Neuron (in vitro differentiated cells): ENCODE measurements around the gene PER1.

Source experiments
- H2AFZ ChIP-seq: one replicate; pipeline ENCODE4 v1.6.1; 2013; ENCODE audit warnings: low read depth, mild to moderate bottlenecking, inconsistent platforms, low read length, moderate library complexity
- H3K27me3 ChIP-seq: one replicate; pipeline ENCODE4 v1.6.1; 2013; ENCODE audit warnings: low read length; ENCODE audit not compliant: insufficient read depth
- H3K36me3 ChIP-seq: one replicate; pipeline ENCODE4 v1.6.1; 2013; ENCODE audit warnings: low read length; ENCODE audit not compliant: insufficient read depth
- H3K4me1 ChIP-seq: one replicate; pipeline ENCODE4 v1.6.1; 2013; ENCODE audit warnings: low read length; ENCODE audit not compliant: insufficient read depth
- H3K4me3 ChIP-seq: 2 replicates; pipeline ENCODE4 v1.5.1; 2013; ENCODE audit warnings: mild to moderate bottlenecking, low read length, moderate library complexity
- H3K9me3 ChIP-seq: one replicate; pipeline ENCODE4 v1.6.1; 2013; ENCODE audit warnings: low read length

The PER1 gene

GRCh38 chr17:8146381-8147140 lies 5.6 kb downstream of the PER1 start:
- Histone ChIP-seq H3K4me3 (no peak overlapping the region), H3K27me3 (no peaks in the 10 kb centered on the region), H3K4me1 (peaks cover 6% of the 10 kb centered on the region), H2AFZ (no peak overlapping the region), H3K9me3 (no peaks in the 10 kb centered on the region), H3K36me3 (peaks cover 66% of the 10 kb centered on the region)

- H3K36me3 ChIP-seq = peaks cover 73% of the 10 kb centered on the region
Measured at GRCh38 chr17:8145811-8146210, 6.4 kb downstream of the PER1 start.

GRCh38 chr17:8144401-8145231 lies 7.6 kb downstream of the PER1 start:
- no peaks in the 10 kb centered on the region for H3K9me3 ChIP-seq
- no peak overlapping the region for H3K4me3 ChIP-seq
- no peaks in the 10 kb centered on the region for H3K27me3 ChIP-seq
- H2AFZ ChIP-seq = no peak overlapping the region
- H3K36me3 ChIP-seq = peaks cover 71% of the 10 kb centered on the region
- H3K4me1 ChIP-seq = no peaks in the 10 kb centered on the region

More at GRCh38 chr17:8145811-8146210, 6.4 kb downstream of the PER1 start:
- Histone ChIP-seq H3K27me3 (no peaks in the 10 kb centered on the region), H3K4me1 (peaks cover 4% of the 10 kb centered on the region), H3K4me3 (no peak overlapping the region), H3K9me3 (no peaks in the 10 kb centered on the region), H2AFZ (no peak overlapping the region)

GRCh38 chr17:8143581-8144400 lies 8.4 kb downstream of the PER1 start:
- no peaks in the 10 kb centered on the region for H3K9me3 ChIP-seq
- H3K4me1 ChIP-seq = no peaks in the 10 kb centered on the region
- H3K36me3 ChIP-seq = peaks cover 64% of the 10 kb centered on the region
- no peak overlapping the region for H2AFZ ChIP-seq
- no peaks in the 10 kb centered on the region for H3K27me3 ChIP-seq
- H3K4me3 ChIP-seq = no peak overlapping the region

- no peaks in the 10 kb centered on the region for H3K27me3 ChIP-seq
- H3K4me1 ChIP-seq = no peaks in the 10 kb centered on the region
- no peak overlapping the region for H2AFZ ChIP-seq
- H3K36me3 ChIP-seq = peaks cover 58% of the 10 kb centered on the region
- no peaks in the 10 kb centered on the region for H3K9me3 ChIP-seq
- no peak overlapping the region for H3K4me3 ChIP-seq
Measured at GRCh38 chr17:8142887-8143580, 9.2 kb downstream of the PER1 start.

- H3K4me3 ChIP-seq = no peak overlapping the region
- H3K27me3 ChIP-seq = no peaks in the 10 kb centered on the region
- peaks cover 5% of the 10 kb centered on the region for H3K4me1 ChIP-seq
- H3K9me3 ChIP-seq = no peaks in the 10 kb centered on the region
- H3K36me3 ChIP-seq = peaks cover 51% of the 10 kb centered on the region
- H2AFZ ChIP-seq = no peak overlapping the region
Measured at GRCh38 chr17:8142158-8142886, 9.9 kb downstream of the PER1 start.

- H3K4me1 ChIP-seq = peaks cover 5% of the 10 kb centered on the region
- H2AFZ ChIP-seq = no peak overlapping the region
- peaks cover 46% of the 10 kb centered on the region for H3K36me3 ChIP-seq
- no peaks in the 10 kb centered on the region for H3K9me3 ChIP-seq
- H3K27me3 ChIP-seq = no peaks in the 10 kb centered on the region
- no peak overlapping the region for H3K4me3 ChIP-seq
Measured at GRCh38 chr17:8141741-8142140, 10.5 kb downstream of the PER1 start.

- no peaks in the 10 kb centered on the region for H3K27me3 ChIP-seq
- H3K36me3 ChIP-seq = peaks cover 39% of the 10 kb centered on the region
- H3K4me1 ChIP-seq = peaks cover 5% of the 10 kb centered on the region
- no peaks in the 10 kb centered on the region for H3K9me3 ChIP-seq
- H2AFZ ChIP-seq = no peak overlapping the region
- H3K4me3 ChIP-seq = no peak overlapping the region
Measured at GRCh38 chr17:8141045-8141444, 11.2 kb downstream of the PER1 start.

GRCh38 chr17:8140065-8141029 lies 11.9 kb downstream of the PER1 start:
- Histone ChIP-seq H3K36me3 (peaks cover 32% of the 10 kb centered on the region), H3K4me1 (peaks cover 5% of the 10 kb centered on the region), H3K4me3 (no peak overlapping the region), H3K9me3 (no peaks in the 10 kb centered on the region), H3K27me3 (no peaks in the 10 kb centered on the region), H2AFZ (no peak overlapping the region)

GRCh38 chr17:8138672-8139371 lies 13.4 kb downstream of the PER1 start:
- Histone ChIP-seq H3K36me3 (peaks cover 19% of the 10 kb centered on the region), H3K27me3 (no peaks in the 10 kb centered on the region), H3K4me3 (peak overlapping the region; percentile 64), H3K4me1 (peaks cover 5% of the 10 kb centered on the region), H2AFZ (no peak overlapping the region), H3K9me3 (no peaks in the 10 kb centered on the region)

GRCh38 chr17:8138374-8138671 lies 13.9 kb downstream of the PER1 start:
- peak overlapping the region; percentile 44 for H2AFZ ChIP-seq
- H3K9me3 ChIP-seq = no peaks in the 10 kb centered on the region
- peak overlapping the region; percentile 46 for H3K4me3 ChIP-seq
- peaks cover 5% of the 10 kb centered on the region for H3K4me1 ChIP-seq
- H3K27me3 ChIP-seq = no peaks in the 10 kb centered on the region
- peaks cover 18% of the 10 kb centered on the region for H3K36me3 ChIP-seq
